HCT116 (cell line): ENCODE data around the gene ZEB1.
"Not testable (repeated sequence)": the region's sequence is repeated elsewhere in the genome, so short reads cannot be mapped to it uniquely, and the experiment has no call there.

Experiments
- CEBPB ChIP-seq: IDR thresholded peaks from 2 replicates; pipeline ENCODE4 v1.6.1; 2012; ENCODE audit warnings: low read depth
- CTCF ChIP-seq, 3 experiments: fragments of 200-600 bp in 1 of 3; sonication (generic) in 1 of 3; IDR thresholded peaks in 2 of 3; conservative IDR thresholded peaks in 1 of 3; 2 replicates each; pipeline ENCODE4 v1.5.1; 2012 to 2017; ENCODE audit warnings: low read depth in 2 of 3, low read length in 2 of 3, antibody characterized with exemption in 1 of 3, borderline replicate concordance in 1 of 3, control low read depth in 1 of 3, mild to moderate bottlenecking in 1 of 3, mixed read lengths in 1 of 3, mixed run types in 1 of 3, moderate library complexity in 1 of 3; ENCODE audit not compliant: insufficient read depth in 1 of 3
- ELF1 ChIP-seq: IDR thresholded peaks from 2 replicates; pipeline ENCODE4 v1.6.1; 2012; ENCODE audit warnings: low read depth, borderline replicate concordance
- EZH2 ChIP-seq: fragments of 200-600 bp; sonication (generic); IDR thresholded peaks from 2 replicates; pipeline ENCODE4 v1.6.1; 2017; ENCODE audit warnings: antibody characterized with exemption, mixed run types
- EZH2phosphoT487 ChIP-seq: fragments of 200-600 bp; IDR thresholded peaks from 2 replicates; pipeline ENCODE4 v1.6.1; 2018; ENCODE audit warnings: antibody characterized with exemption, borderline replicate concordance
- MAX ChIP-seq: IDR thresholded peaks from 2 replicates; pipeline ENCODE4 v1.6.1; 2012
- POLR2A ChIP-seq: IDR thresholded peaks from 2 replicates; pipeline ENCODE4 v1.7.0; 2011; ENCODE audit warnings: borderline replicate concordance; ENCODE audit not compliant: insufficient read depth, insufficient read length; ENCODE audit errors: extremely low read depth
- POLR2AphosphoS5 ChIP-seq: IDR thresholded peaks from 2 replicates; pipeline ENCODE4 v1.6.1; 2011; ENCODE audit warnings: mild to moderate bottlenecking, low read depth, low read length, moderate library complexity
- RAD21 ChIP-seq: IDR thresholded peaks from 2 replicates; pipeline ENCODE4 v1.6.1; 2012; ENCODE audit warnings: low read depth, mild to moderate bottlenecking
- SIN3A ChIP-seq: IDR thresholded peaks from 2 replicates; pipeline ENCODE4 v1.6.1; 2012; ENCODE audit warnings: low read depth
- SRF ChIP-seq: IDR thresholded peaks from 2 replicates; pipeline ENCODE4 v1.6.1; 2012; ENCODE audit warnings: low read depth
- TF ChIP-seq, protein P1 (sequence below): IDR thresholded peaks from 2 replicates; pipeline ENCODE4 v1.6.1; 2012; ENCODE audit warnings: low read depth

DNA sequence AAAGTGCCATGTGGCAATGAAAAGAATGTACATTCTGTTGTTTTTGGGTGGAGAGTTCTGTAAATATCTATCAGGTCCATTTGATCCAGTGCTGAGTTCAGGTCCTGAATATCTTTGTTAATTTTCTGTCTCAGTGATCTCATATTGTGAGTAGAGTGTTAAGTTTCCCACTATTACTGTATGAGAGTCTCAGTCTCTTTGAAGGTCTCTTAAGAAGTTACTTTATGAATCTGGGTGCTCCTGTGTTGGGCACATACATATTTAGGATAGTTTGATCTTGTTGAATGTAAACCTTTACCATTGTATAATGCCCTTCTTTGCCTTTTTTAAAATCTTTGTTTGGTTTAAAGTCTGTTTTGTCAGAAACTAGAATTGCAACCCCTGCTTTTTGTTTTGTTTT is 109.5 kb downstream of the ZEB1 start:
- not testable (repeated sequence) for TF ChIP-seq CTCF (IDR thresholded peaks at IDR 0.05 in 2 of 3, conservative IDR thresholded peaks at IDR 0.05 in 1 of 3; ENCODE audit: borderline replicate concordance in 1 of 3, insufficient read depth in 1 of 3, low read depth in 2 of 3, low read length in 2 of 3); EZH2; SRF; EZH2phosphoT487; POLR2AphosphoS5; MAX; SIN3A; RAD21; POLR2A; CEBPB; ELF1
- TF ChIP-seq, protein P1, sequence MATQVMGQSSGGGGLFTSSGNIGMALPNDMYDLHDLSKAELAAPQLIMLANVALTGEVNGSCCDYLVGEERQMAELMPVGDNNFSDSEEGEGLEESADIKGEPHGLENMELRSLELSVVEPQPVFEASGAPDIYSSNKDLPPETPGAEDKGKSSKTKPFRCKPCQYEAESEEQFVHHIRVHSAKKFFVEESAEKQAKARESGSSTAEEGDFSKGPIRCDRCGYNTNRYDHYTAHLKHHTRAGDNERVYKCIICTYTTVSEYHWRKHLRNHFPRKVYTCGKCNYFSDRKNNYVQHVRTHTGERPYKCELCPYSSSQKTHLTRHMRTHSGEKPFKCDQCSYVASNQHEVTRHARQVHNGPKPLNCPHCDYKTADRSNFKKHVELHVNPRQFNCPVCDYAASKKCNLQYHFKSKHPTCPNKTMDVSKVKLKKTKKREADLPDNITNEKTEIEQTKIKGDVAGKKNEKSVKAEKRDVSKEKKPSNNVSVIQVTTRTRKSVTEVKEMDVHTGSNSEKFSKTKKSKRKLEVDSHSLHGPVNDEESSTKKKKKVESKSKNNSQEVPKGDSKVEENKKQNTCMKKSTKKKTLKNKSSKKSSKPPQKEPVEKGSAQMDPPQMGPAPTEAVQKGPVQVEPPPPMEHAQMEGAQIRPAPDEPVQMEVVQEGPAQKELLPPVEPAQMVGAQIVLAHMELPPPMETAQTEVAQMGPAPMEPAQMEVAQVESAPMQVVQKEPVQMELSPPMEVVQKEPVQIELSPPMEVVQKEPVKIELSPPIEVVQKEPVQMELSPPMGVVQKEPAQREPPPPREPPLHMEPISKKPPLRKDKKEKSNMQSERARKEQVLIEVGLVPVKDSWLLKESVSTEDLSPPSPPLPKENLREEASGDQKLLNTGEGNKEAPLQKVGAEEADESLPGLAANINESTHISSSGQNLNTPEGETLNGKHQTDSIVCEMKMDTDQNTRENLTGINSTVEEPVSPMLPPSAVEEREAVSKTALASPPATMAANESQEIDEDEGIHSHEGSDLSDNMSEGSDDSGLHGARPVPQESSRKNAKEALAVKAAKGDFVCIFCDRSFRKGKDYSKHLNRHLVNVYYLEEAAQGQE: not testable (repeated sequence)
